ENCODE data around the gene KLHL8.

KLHL8 gene

GRCh38 chr4:87116231-87116630, 104.2 kb downstream of the KLHL8 start:
- no peak for DNase-seq (ENCODE audit: extremely low read depth, low read depth)
- no peak overlapping the region for H3K4me3 ChIP-seq (replicated peaks; ENCODE audit: low read depth, low read length)
- TF ChIP-seq CTCF (IDR thresholded peaks at IDR 0.05; ENCODE audit: low read depth, low read length, missing control alignments), result no peak

GRCh38 chr4:87114245-87115062, 106.0 kb downstream of the KLHL8 start:
- DNase-seq (ENCODE audit: extremely low read depth, low read depth), result no peak
- TF ChIP-seq CTCF (IDR thresholded peaks at IDR 0.05; ENCODE audit: low read depth, low read length, missing control alignments), result peak; percentile 6
- no peak overlapping the region for H3K4me3 ChIP-seq (replicated peaks; ENCODE audit: low read depth, low read length)

GRCh38 chr4:87112063-87112462, 108.4 kb downstream of the KLHL8 start:
- TF ChIP-seq CTCF (IDR thresholded peaks at IDR 0.05; ENCODE audit: low read depth, low read length, missing control alignments), result no peak
- DNase-seq (ENCODE audit: extremely low read depth, low read depth), result no peak
- no peak overlapping the region for H3K4me3 ChIP-seq (replicated peaks; ENCODE audit: low read depth, low read length)
